Measurements from ENCODE around the gene OR2AG2. TPM values are rescaled to one million over a fixed set of nuclear protein-coding genes. Genes with fewer than 3 reads are reported as not detected.

The OR2AG2 gene
- total and polyA plus RNA-seq, 2 donors (not counting 1 experiment from before 2014, with no cell fraction given), result 0.27 TPM; not detected in 1

- Histone ChIP-seq H4K20me1 (ENCODE audit: control insufficient read depth, insufficient read depth, low read length, poor library complexity, severe bottlenecking) (peaks cover 47% of the 10 kb centered on the region), H3K27me3 (replicated peaks in 1 of 4; ENCODE audit: control extremely low read depth in 1 of 4, control insufficient read depth in 3 of 4, insufficient read depth in 4 of 4, low read length in 3 of 4) (no peaks in the 10 kb centered on the region), H3K9ac (ENCODE audit: low read length) (no peak overlapping the region), H3K4me2 (replicated peaks; ENCODE audit: low read depth, low read length, poor library complexity, severe bottlenecking) (no peak overlapping the region), H2AFZ (ENCODE audit: insufficient read depth, low read depth, low read length, poor library complexity, severe bottlenecking) (no peak overlapping the region), H3K79me2 (ENCODE audit: control insufficient read depth, insufficient read depth, low read length) (peaks cover 68% of the 10 kb centered on the region), H3K27ac (ENCODE audit: low read length in 2 of 2) (no peak overlapping the region), H3K9me3 (ENCODE audit: control extremely low read depth in 1 of 3, control insufficient read depth in 2 of 3, insufficient read depth in 1 of 3, low read length in 2 of 3) (no peaks in the 10 kb centered on the region), H3K36me3 (replicated peaks in 1 of 2; ENCODE audit: control extremely low read depth in 1 of 2, control insufficient read depth in 1 of 2, extremely low read depth in 1 of 2, insufficient read depth in 2 of 2, low read length in 1 of 2) (peaks cover 0 to 39% of the 10 kb centered on the region in 2 experiments), H3K4me1 (ENCODE audit: control insufficient read depth in 2 of 2, insufficient read depth in 2 of 2, low read length in 2 of 2) (peaks cover 26 to 30% of the 10 kb centered on the region in 2 donors), H3K4me3 (ENCODE audit: control extremely low read depth in 1 of 5, extremely low read depth in 1 of 5, insufficient read depth in 1 of 5, low read depth in 2 of 5, low read length in 4 of 5) (no peak overlapping the region)
- TF ChIP-seq EZH2 (IDR thresholded peaks at IDR 0.05; ENCODE audit: borderline replicate concordance, insufficient read depth, low read depth, low read length, poor library complexity, severe bottlenecking) (no peak), CTCF (IDR thresholded peaks at IDR 0.05) (no peak)
- ChIA-PET CTCF (interaction anchor here (0.9 to 18.2 kb wide), 4 partner anchors 14 to 79 kb away, joined by 3 to 760 read pairs (median 5); no protein-coding TSS in a partner anchor), POLR2A (no interaction called here)
- no peak overlapping the region for H3K4me3 Mint-ChIP-seq
- H3K4me1 Mint-ChIP-seq, result peaks cover 57% of the 10 kb centered on the region
- 83% methylated on average over 2 of the region's 3 CpGs for WGBS (ENCODE audit: insufficient coverage)
- H3K9me3 Mint-ChIP-seq (ENCODE audit: insufficient read depth), result no peaks in the 10 kb centered on the region
- H3K27ac Mint-ChIP-seq, result peak overlapping the region; percentile 55
- H3K27me3 Mint-ChIP-seq, result no peaks in the 10 kb centered on the region
- intact Hi-C loops (cut with micrococcal nuclease), result no loop called here
- no peak for ATAC-seq (ENCODE audit: low read depth)
- DNase-seq, result no peak
Measured at GRCh38 chr11:6733326-6734275, 38.2 kb downstream of the OR2AG2 start.
